ENCODE measurements around the gene MS4A4E. TPM values are rescaled to one million over a fixed set of nuclear protein-coding genes. Genes with fewer than 3 reads are reported as not detected.

The MS4A4E gene
- total RNA-seq, 1 experiment from 2014 or later = 0.42 TPM

DNA sequence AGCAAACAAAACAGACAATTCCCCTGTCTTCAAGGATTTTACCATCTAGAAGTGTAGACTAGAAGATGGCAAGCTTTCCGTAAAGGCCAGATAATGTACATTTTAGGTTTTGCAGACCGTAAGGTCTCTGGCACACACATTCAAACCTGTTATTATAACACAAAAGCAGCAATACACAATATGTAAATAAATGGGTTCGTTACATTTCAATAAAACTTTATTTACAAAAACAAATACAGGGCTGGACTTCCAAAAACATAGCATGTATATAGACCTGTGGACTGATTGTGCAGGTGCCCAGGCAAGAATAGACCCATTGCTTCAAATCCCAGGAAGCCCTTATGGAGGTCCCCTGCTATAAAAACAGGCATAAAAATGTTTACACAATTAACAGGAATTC, 33.0 kb downstream of the MS4A4E start:
- Histone ChIP-seq H2BK15ac (ENCODE audit: low read depth, low read length) (no peak overlapping the region), H3K27ac (ENCODE audit: insufficient read length, low read depth, low read length) (no peak overlapping the region), H2AFZ (ENCODE audit: low read length) (no peak overlapping the region), H4K8ac (replicated peaks; ENCODE audit: insufficient read length, low read depth, low read length) (no peak overlapping the region), H3K79me1 (ENCODE audit: insufficient read depth, low read depth, low read length, poor library complexity, severe bottlenecking) (no peaks in the 10 kb centered on the region), H3K4ac (ENCODE audit: low read depth, low read length) (no peak overlapping the region), H3K27me3 (ENCODE audit: insufficient read depth, low read length) (no peaks in the 10 kb centered on the region), H3K23me2 (ENCODE audit: insufficient read length, low read depth, low read length, poor library complexity, severe bottlenecking) (no peaks in the 10 kb centered on the region), H2BK120ac (ENCODE audit: low read depth, low read length, poor library complexity, severe bottlenecking) (no peak overlapping the region), H3T11ph (ENCODE audit: low read length) (no peak overlapping the region), H2BK20ac (ENCODE audit: low read depth, low read length, poor library complexity, severe bottlenecking) (no peak overlapping the region), H3K4me1 (ENCODE audit: insufficient read depth, low read length) (no peaks in the 10 kb centered on the region), H3K9ac (ENCODE audit: extremely low read depth, insufficient read length, low read length) (no peak overlapping the region), H4K20me1 (ENCODE audit: control insufficient read depth, insufficient read depth, insufficient read length) (no peaks in the 10 kb centered on the region), H3K9me3 (ENCODE audit: control insufficient read depth, low read depth, low read length) (no peaks in the 10 kb centered on the region), H4K91ac (ENCODE audit: insufficient read length, low read depth, low read length) (no peak overlapping the region), H3K14ac (ENCODE audit: insufficient read depth, low read length) (no peak overlapping the region), H2BK12ac (ENCODE audit: insufficient read length, low read depth, low read length) (no peak overlapping the region), H3K23ac (ENCODE audit: insufficient read length, low read depth, low read length) (no peak overlapping the region), H2AK5ac (ENCODE audit: insufficient read length, low read length) (no peak overlapping the region), H2BK5ac (ENCODE audit: insufficient read length, low read length) (no peak overlapping the region), H3K56ac (ENCODE audit: insufficient read length, low read depth, low read length) (no peak overlapping the region), H3K4me2 (ENCODE audit: insufficient read depth, insufficient read length, low read length) (no peak overlapping the region), H3K79me2 (ENCODE audit: insufficient read depth, low read length) (no peaks in the 10 kb centered on the region), H4K5ac (ENCODE audit: insufficient read length, low read depth, low read length) (no peak overlapping the region), H3K18ac (ENCODE audit: insufficient read length, low read depth, low read length) (no peak overlapping the region)
- Mint-ChIP-seq H3K27me3 (ENCODE audit: low read depth) (no peaks in the 10 kb centered on the region), H3K36me3 (ENCODE audit: insufficient read depth in 1 of 3, low read depth in 3 of 3) (0 out of 7 replicates have a peak, but pooled peaks cover 0 to 3% (median 0%) of the 10 kb centered on the region in 3 experiments), H3K4me3 (no peak overlapping the region), H3K9me3 (no peaks in the 10 kb centered on the region; a peak in 1 of 5 replicates), H3K27ac (no peak overlapping the region), H3K4me1 (peaks cover 24 to 25% of the 10 kb centered on the region in 2 experiments)
- no peak for DNase-seq
- TF ChIP-seq, protein P1, sequence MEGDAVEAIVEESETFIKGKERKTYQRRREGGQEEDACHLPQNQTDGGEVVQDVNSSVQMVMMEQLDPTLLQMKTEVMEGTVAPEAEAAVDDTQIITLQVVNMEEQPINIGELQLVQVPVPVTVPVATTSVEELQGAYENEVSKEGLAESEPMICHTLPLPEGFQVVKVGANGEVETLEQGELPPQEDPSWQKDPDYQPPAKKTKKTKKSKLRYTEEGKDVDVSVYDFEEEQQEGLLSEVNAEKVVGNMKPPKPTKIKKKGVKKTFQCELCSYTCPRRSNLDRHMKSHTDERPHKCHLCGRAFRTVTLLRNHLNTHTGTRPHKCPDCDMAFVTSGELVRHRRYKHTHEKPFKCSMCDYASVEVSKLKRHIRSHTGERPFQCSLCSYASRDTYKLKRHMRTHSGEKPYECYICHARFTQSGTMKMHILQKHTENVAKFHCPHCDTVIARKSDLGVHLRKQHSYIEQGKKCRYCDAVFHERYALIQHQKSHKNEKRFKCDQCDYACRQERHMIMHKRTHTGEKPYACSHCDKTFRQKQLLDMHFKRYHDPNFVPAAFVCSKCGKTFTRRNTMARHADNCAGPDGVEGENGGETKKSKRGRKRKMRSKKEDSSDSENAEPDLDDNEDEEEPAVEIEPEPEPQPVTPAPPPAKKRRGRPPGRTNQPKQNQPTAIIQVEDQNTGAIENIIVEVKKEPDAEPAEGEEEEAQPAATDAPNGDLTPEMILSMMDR (conservative IDR thresholded peaks at IDR 0.05) = no peak
- WGBS (ENCODE audit: extremely low coverage, insufficient read length, low lambda C conversion rate) = no CpG with 5 or more reads among the region's 3 CpGs

Data from H9 (cell line).